Transverse colon (tissue), 4 donors: Measurements from ENCODE around the gene SIGLEC1. TPM values are rescaled to one million over a fixed set of nuclear protein-coding genes. Genes with fewer than 3 reads are reported as not detected.

Experiments used
- DNase-seq: peaks from one replicate; pipeline ENCODE4 v3.0.0-alpha.2; 2019
- H3K27ac ChIP-seq, 4 donors: fragments of 200-600 bp; sonication (generic); 2 replicates each; pipeline ENCODE4 v1.5.1; 2016 to 2018; ENCODE audit warnings: inconsistent platforms in 4 of 4
- H3K27me3 ChIP-seq: fragments of 200-600 bp; sonication (generic); 2 replicates; pipeline ENCODE4 v1.5.1; 2017; ENCODE audit warnings: inconsistent platforms
- H3K36me3 ChIP-seq, 4 donors: fragments of 200-600 bp; sonication (generic); 2 replicates each; pipeline ENCODE4 v1.5.1; 2017 to 2019; ENCODE audit warnings: inconsistent platforms in 4 of 4
- H3K4me1 ChIP-seq, 4 donors: fragments of 200-600 bp; sonication (generic); 2 replicates each; pipeline ENCODE4 v1.5.1; 2017 to 2020; ENCODE audit warnings: inconsistent platforms in 4 of 4
- H3K4me3 ChIP-seq, 4 donors: fragments of 200-600 bp; sonication (generic); 1 replicate in 1 of 4; 2 replicates in 3 of 4; pipeline versions ENCODE4 v1.5.1 to v1.6.1; 2017 to 2019; ENCODE audit warnings: inconsistent platforms in 4 of 4
- H3K9me3 ChIP-seq, 2 donors: fragments of 200-600 bp; sonication (generic); 2 replicates each; pipeline ENCODE4 v1.5.1; 2017 to 2019; ENCODE audit warnings: inconsistent platforms in 2 of 2
- CTCF ChIP-seq, 5 experiments: fragments of 200-600 bp in 3 of 5; fragments of 450-650 bp in 2 of 5; sonication (generic) in 3 of 5; IDR thresholded peaks; 1 replicate in 2 of 5; 2 replicates in 3 of 5; pipeline ENCODE4 v1.5.1; 2016 to 2017; ENCODE audit warnings: antibody characterized with exemption in 5 of 5, inconsistent platforms in 3 of 5, mild to moderate bottlenecking in 2 of 5, moderate library complexity in 1 of 5
- EP300 ChIP-seq: sonication (generic); formaldehyde crosslinking; IDR thresholded peaks from one replicate; pipeline ENCODE4 v1.6.1; 2017; ENCODE audit warnings: antibody characterized with exemption, low read depth
- POLR2A ChIP-seq: fragments of 450-650 bp; IDR thresholded peaks from one replicate; pipeline ENCODE4 v1.6.1; 2016; ENCODE audit warnings: antibody characterized with exemption, mild to moderate bottlenecking, moderate library complexity
- POLR2AphosphoS5 ChIP-seq, 3 donors: sonication (generic); formaldehyde crosslinking; IDR thresholded peaks; one replicate each; pipeline ENCODE4 v1.6.1; 2016; ENCODE audit warnings: antibody characterized with exemption in 3 of 3
- WGBS, 2 donors: methylation state at CpG; one replicate each; pipeline ENCODE4 v1.1.5; 2018; ENCODE audit warnings: low coverage in 1 of 2; 5-methylcytosine and 5-hydroxymethylcytosine counted together
- in situ Hi-C, 4 donors: fragments of 200-750 bp; cut with MboI; loops; one replicate each; pipeline versions ENCODE4 v1.15.0 to v1.15.1; 2017; ENCODE audit warnings: low sequenced_read_pairs in 3 of 4, low pct_ligation_motif_present in 1 of 4, low pct_unique_long_range_greater_than_20kb in 1 of 4
- intact Hi-C: fragments of 100-400 bp; cut with DNase I; formaldehyde crosslinking; loops from one replicate; pipeline ENCODE4 v1.15.1; 2023; ENCODE audit warnings: low total_unique reads
- total RNA-seq, 4 donors: library from RNA; depleted of rRNA; stranded (reverse); fragments of >200 nt; gene quantifications; one replicate each; pipeline ENCODE4 v1.1.0, GENCODE V29; 2016

Gene SIGLEC1
- total RNA-seq, 4 donors from 2014 or later: 2.2 to 17.6 (median 7.9) TPM

DNA sequence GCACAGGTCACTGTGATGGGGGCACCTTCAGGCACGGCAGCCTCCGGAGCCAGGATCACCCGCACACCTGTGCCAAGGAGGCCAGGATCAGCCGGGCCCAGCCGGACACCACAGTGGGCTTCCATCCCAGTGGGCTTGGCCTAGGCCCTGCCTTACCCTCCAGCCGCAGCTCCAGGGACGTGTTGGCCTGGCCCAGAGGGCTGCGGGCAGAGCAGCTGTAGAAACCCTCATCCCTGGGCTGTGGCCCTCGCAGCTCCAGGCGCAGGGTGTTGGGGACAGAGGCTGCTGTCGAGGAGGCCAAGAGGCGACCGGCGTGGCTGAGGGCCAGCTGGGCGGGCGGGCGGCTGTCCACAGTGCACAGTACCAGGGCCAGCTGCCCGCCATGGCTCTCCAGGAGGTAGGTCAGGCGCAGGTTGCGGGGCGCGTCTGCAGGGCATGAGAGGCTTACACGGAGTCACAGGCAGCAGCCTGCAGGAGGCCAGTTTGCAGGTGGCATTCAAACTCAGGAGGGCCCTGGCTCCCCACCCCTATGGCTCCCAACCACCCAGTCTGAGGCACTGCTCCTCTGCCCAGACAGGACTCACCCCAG, 19.6 kb downstream of the SIGLEC1 start:
- H3K9me3 ChIP-seq: no peaks in the 10 kb centered on the region
- H3K27me3 ChIP-seq: no peaks in the 10 kb centered on the region
- TF ChIP-seq EP300: no peak
- TF ChIP-seq POLR2AphosphoS5 (IDR thresholded peaks at IDR 0.05): no peak
- H3K36me3 ChIP-seq: no peaks in the 10 kb centered on the region
- no peak overlapping the region for H3K4me3 ChIP-seq
- in situ Hi-C loops (loop anchor here in 1 of 4 donors (25.0 kb wide), 1 partner anchor 395 kb away; no protein-coding TSS in a partner anchor), intact Hi-C loops (no loop called here)
- no peak overlapping the region for H3K27ac ChIP-seq
- 88% methylated on average over 15 of the region's 23 CpGs; no CpG with 5 or more reads in 1 of the 2 donors for WGBS, 2 donors
- H3K4me1 ChIP-seq: no peaks in the 10 kb centered on the region
- DNase-seq: no peak

DNA sequence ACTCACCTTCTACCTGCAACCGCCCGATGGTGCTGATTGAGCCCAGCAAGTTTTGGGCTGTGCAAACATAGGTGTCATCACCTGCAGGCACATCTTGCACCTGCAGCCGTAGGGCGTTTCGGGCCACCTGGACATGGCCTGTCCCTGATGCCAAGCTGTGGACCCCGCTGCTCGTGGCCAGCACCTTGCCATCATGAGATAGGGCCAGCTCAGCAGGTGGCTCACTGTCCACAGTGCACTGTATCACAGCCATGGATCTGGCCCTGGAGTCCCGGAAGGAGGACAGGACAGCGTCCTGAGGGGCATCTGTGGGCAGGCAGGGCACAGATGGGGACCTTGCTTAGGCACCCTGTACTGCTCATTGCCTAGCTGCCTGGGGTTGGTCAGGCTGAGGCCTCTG, 20.5 kb downstream of the SIGLEC1 start:
- no peak overlapping the region for H3K27ac ChIP-seq
- no peaks in the 10 kb centered on the region for H3K27me3 ChIP-seq
- H3K9me3 ChIP-seq: no peaks in the 10 kb centered on the region
- DNase-seq: no peak
- H3K4me3 ChIP-seq: no peak overlapping the region
- H3K36me3 ChIP-seq: no peaks in the 10 kb centered on the region
- TF ChIP-seq CTCF (IDR thresholded peaks at IDR 0.05) (no peak), EP300 (no peak), POLR2A (no peak)
- intact Hi-C loops (no loop called here), in situ Hi-C loops (loop anchor here in 1 of 4 donors (25.0 kb wide), 1 partner anchor 395 kb away; no protein-coding TSS in a partner anchor)
- H3K4me1 ChIP-seq: peaks cover 6 to 7% (median 7%) of the 10 kb centered on the region in 4 donors
- 85% methylated on average over 9 of the region's 9 CpGs; no CpG with 5 or more reads in 1 of the 2 donors for WGBS, 2 donors

DNA sequence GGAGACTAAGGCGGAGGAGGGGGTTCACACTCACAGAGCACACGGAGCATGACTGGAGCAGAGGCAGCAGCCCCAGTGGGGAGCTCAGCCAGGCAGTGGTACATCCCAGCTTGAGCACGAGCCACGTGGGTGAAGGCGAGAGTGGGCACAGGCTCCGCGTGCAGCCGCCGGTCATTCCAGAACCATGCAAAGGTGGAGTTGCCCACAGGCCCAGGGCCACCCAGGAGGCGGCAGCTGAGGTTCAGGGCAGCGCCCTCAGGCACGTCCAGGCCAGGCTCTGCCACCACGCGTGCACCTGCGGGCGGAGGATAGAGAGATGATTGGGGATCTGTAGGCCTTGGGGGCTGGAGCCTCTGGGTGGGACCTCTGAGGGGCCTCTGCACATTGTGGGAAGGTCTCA, 21.1 kb downstream of the SIGLEC1 start:
- no peak for DNase-seq
- Histone ChIP-seq H3K36me3 (no peaks in the 10 kb centered on the region), H3K4me3 (no peak overlapping the region), H3K27me3 (no peaks in the 10 kb centered on the region), H3K27ac (no peak overlapping the region), H3K9me3 (no peaks in the 10 kb centered on the region), H3K4me1 (peaks cover 7 to 11% (median 9%) of the 10 kb centered on the region in 4 donors)
- TF ChIP-seq CTCF (IDR thresholded peaks at IDR 0.05): no peak
- no peak for TF ChIP-seq EP300
- TF ChIP-seq POLR2AphosphoS5 (IDR thresholded peaks at IDR 0.05): no peak
- intact Hi-C loops (no loop called here), in situ Hi-C loops (loop anchor here in 1 of 4 donors (25.0 kb wide), 1 partner anchor 396 kb away; no protein-coding TSS in a partner anchor)
- WGBS, 2 donors: 93 to 100% methylated on average over 2 to 13 of the region's 16 CpGs

DNA sequence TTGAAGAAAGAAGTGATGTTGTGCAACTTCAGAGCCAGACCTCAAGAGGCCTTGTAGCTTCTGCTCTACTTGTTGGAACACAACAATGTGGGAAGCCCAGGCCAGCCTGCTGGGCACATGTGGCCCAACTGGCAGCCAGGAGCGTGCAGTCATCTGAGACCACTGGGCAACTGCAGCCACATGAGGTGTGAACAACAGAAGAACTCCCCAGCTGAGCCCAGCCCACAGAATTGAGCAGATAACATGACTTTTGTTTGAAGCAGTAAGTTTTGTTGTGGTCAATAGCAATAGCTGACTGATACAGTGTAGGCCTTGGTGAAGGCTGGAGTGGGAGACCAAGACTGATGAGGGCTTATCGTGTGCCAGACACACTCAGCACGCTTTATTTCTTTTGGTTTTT, 22.0 kb downstream of the SIGLEC1 start:
- intact Hi-C loops: no loop called here
- TF ChIP-seq CTCF (IDR thresholded peaks at IDR 0.05) (no peak), POLR2A (no peak), POLR2AphosphoS5 (IDR thresholded peaks at IDR 0.05) (no peak), EP300 (no peak)
- H3K4me3 ChIP-seq: no peak overlapping the region
- in situ Hi-C loops: loop anchor here in 1 of 4 donors (25.0 kb wide), 1 partner anchor 397 kb away; no protein-coding TSS in a partner anchor
- H3K27me3 ChIP-seq: no peaks in the 10 kb centered on the region
- no peaks in the 10 kb centered on the region for H3K9me3 ChIP-seq
- H3K36me3 ChIP-seq: no peaks in the 10 kb centered on the region
- no peak overlapping the region for H3K27ac ChIP-seq
- WGBS, 2 donors: 95 to 98% methylated on average over 3 of the region's 3 CpGs
- DNase-seq: no peak
- peaks cover 7 to 13% (median 9%) of the 10 kb centered on the region in 4 donors for H3K4me1 ChIP-seq
